ENCODE results near the gene CCDC167. TPM values are rescaled to one million over a fixed set of nuclear protein-coding genes. Genes with fewer than 3 reads are reported as not detected.

Gene CCDC167
- total RNA-seq, 1 donor from 2014 or later = 38.3 TPM

DNA sequence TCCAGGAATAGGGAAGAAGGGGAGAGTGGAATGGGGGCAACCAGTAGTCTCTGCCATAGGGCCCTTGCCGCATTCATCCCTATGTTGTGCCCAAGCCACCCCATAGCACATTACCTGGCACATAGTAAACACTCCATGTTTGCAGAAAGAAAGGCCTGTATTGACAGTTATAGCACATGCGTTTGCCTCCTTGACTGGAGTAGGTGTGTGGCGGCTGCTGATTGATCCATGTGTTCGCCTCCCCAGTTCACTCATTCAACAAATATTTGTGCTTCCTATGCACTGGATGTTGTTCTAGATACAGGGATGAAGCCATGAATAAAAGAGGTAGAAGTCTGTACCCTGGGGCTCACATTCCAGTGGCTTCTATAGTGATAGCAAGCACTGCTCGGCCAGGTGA lies 19.8 kb upstream of the CCDC167 start:
- H3K36me3 Mint-ChIP-seq = no peaks in the 10 kb centered on the region
- no peak overlapping the region for H3K4me3 Mint-ChIP-seq
- DNase-seq (ENCODE audit: extremely low spot score, unreplicated experiment) = no peak
- H3K27me3 Mint-ChIP-seq = peaks cover 23% of the 10 kb centered on the region
- peaks cover 25% of the 10 kb centered on the region for H3K4me1 Mint-ChIP-seq (ENCODE audit: unreplicated experiment)
- TF ChIP-seq, protein P1, sequence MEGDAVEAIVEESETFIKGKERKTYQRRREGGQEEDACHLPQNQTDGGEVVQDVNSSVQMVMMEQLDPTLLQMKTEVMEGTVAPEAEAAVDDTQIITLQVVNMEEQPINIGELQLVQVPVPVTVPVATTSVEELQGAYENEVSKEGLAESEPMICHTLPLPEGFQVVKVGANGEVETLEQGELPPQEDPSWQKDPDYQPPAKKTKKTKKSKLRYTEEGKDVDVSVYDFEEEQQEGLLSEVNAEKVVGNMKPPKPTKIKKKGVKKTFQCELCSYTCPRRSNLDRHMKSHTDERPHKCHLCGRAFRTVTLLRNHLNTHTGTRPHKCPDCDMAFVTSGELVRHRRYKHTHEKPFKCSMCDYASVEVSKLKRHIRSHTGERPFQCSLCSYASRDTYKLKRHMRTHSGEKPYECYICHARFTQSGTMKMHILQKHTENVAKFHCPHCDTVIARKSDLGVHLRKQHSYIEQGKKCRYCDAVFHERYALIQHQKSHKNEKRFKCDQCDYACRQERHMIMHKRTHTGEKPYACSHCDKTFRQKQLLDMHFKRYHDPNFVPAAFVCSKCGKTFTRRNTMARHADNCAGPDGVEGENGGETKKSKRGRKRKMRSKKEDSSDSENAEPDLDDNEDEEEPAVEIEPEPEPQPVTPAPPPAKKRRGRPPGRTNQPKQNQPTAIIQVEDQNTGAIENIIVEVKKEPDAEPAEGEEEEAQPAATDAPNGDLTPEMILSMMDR (conservative IDR thresholded peaks at IDR 0.05) = no peak
- H3K9me3 Mint-ChIP-seq = no peaks in the 10 kb centered on the region
- no peak overlapping the region for H3K27ac Mint-ChIP-seq

DNA sequence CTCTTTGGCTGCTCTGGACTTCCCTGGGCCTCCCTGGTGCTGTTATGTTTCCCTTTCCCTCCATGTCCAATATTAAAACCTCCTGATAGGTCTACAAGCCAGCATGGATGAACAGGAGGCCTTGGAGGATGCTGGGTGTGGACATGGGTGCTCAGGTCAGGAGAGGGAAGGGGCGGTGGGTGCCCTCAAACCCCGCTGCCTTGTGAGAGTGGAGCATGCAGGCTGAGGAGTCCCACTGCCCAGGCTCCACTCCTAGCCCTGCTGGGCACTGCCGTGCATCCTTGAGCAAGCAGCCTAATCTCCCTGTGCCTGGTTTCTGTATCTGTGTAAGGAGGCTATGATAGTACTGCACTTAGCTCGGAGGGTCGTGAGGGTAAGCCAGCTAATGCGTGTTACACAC lies 18.4 kb upstream of the CCDC167 start:
- peaks cover 35% of the 10 kb centered on the region for H3K4me1 Mint-ChIP-seq (ENCODE audit: unreplicated experiment)
- peaks cover 35% of the 10 kb centered on the region for H3K27me3 Mint-ChIP-seq
- TF ChIP-seq, protein P1 (conservative IDR thresholded peaks at IDR 0.05) = no peak
- no peaks in the 10 kb centered on the region for H3K9me3 Mint-ChIP-seq
- H3K4me3 Mint-ChIP-seq = no peak overlapping the region
- no peak overlapping the region for H3K27ac Mint-ChIP-seq
- no peaks in the 10 kb centered on the region for H3K36me3 Mint-ChIP-seq
- no peak for DNase-seq (ENCODE audit: extremely low spot score, unreplicated experiment)

DNA sequence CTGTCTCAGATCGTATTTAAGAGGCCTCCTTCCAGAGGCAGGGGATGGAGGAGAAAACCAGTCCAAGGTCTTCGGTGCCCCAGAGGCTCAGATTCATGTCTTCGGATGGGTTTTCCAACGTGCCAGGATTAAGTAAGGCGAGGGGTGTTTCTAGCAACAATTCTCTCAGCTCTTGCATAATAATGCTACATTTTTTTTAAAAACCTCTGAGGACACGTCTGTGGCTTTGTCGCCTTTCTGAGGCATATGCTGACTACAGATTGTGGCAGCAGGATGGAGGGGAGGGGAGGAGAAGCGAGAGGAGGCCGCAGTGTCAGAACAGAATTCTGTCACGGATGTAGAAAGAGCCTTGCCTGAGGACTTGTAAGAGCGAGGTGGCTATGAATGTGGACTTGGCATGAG lies 17.7 kb upstream of the CCDC167 start:
- Mint-ChIP-seq H3K4me1 (ENCODE audit: unreplicated experiment) (peaks cover 39% of the 10 kb centered on the region), H3K27me3 (peaks cover 42% of the 10 kb centered on the region), H3K4me3 (no peak overlapping the region), H3K27ac (no peak overlapping the region), H3K9me3 (no peaks in the 10 kb centered on the region), H3K36me3 (no peaks in the 10 kb centered on the region)
- TF ChIP-seq, protein P1 (conservative IDR thresholded peaks at IDR 0.05) = no peak
- no peak for DNase-seq (ENCODE audit: extremely low spot score, unreplicated experiment)

DNA sequence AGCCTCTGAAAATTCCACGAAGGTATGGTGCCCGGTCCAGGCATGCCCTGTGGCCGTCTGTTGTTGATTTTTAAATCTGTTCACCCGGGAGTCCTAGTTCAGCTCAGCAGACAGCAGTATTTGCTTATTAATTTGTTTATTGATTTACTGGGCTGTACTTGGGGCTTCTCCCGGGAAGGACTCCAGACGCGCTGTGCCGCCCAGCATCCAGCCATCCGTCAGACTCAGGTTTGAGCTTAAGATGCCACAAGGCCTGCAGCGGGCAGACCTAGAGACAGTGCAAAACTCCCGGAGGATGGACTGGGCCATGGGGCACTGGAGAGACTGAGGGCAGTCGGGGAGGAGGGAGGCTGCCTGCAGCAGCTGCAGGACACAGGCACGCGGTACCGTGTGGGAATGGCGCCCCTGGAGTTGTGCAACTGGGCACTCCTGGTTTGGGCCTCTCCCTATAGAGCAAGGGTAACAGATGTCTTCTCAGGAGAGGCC lies 17.3 kb upstream of the CCDC167 start:
- TF ChIP-seq, protein P1 (conservative IDR thresholded peaks at IDR 0.05) = no peak
- peaks cover 41% of the 10 kb centered on the region for H3K4me1 Mint-ChIP-seq (ENCODE audit: unreplicated experiment)
- no peak overlapping the region for H3K27ac Mint-ChIP-seq
- no peak for DNase-seq (ENCODE audit: extremely low spot score, unreplicated experiment)
- H3K4me3 Mint-ChIP-seq = no peak overlapping the region
- H3K36me3 Mint-ChIP-seq = no peaks in the 10 kb centered on the region
- H3K9me3 Mint-ChIP-seq = no peaks in the 10 kb centered on the region
- H3K27me3 Mint-ChIP-seq = peaks cover 46% of the 10 kb centered on the region

DNA sequence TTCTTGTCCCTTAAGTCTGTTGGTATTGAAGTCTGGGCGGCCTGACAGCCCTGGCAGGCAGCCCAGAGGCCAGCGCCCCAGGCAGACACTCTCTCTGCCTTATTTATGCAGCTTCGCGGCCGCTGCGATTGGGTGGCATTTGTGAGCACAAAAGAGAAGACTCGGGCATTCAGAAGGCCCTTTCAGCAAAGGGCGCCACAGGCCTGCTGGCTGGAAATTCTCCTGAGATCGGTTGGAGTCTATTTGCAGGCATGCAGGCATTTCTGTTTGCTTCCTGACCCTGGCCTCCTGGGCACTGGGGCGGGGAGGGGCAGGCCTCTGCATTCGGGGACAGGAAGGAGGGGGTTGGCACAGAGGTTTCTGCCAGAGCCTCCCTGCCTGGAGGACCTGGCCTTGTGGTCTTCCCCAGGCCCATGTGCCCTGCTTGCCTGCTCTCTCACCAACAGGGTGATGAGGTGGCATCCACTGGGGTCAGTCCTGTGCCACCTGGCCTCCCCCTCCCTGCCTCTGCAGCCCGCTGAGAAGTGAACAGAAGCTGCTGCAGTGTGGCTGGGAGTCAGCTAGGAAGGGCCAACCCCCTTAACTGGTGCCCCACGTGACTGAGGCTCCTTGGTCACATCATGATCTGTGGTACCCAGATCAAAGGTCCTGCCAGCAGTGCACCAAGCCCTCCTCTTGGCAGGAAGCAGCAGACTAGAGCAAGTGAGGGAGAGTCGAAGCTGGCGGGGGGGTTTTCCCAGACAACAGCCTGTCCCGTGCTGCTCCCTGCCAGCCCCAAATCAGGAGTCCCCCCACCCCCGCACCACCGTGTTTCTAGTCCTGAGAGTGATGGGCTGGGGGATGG lies 16.6 kb upstream of the CCDC167 start:
- Mint-ChIP-seq H3K4me1 (ENCODE audit: unreplicated experiment) (peaks cover 41% of the 10 kb centered on the region), H3K4me3 (no peak overlapping the region), H3K27me3 (peaks cover 53% of the 10 kb centered on the region), H3K27ac (no peak overlapping the region), H3K36me3 (no peaks in the 10 kb centered on the region), H3K9me3 (no peaks in the 10 kb centered on the region)
- TF ChIP-seq, protein P1 (conservative IDR thresholded peaks at IDR 0.05) = no peak
- no peak for DNase-seq (ENCODE audit: extremely low spot score, unreplicated experiment)

Measured in type B pancreatic cell (in vitro differentiated cells).